Measurements from ENCODE around the gene DNAH12. TPM values are rescaled to one million over a fixed set of nuclear protein-coding genes. Genes with fewer than 3 reads are reported as not detected.

DNAH12 gene
- total and polyA plus RNA-seq, 9 of the 15 experiments (the other 6 are each of a cell fraction or from before 2014, with no cell fraction given): 0.01 to 0.04 (median 0.01) TPM; not detected in 5

DNA sequence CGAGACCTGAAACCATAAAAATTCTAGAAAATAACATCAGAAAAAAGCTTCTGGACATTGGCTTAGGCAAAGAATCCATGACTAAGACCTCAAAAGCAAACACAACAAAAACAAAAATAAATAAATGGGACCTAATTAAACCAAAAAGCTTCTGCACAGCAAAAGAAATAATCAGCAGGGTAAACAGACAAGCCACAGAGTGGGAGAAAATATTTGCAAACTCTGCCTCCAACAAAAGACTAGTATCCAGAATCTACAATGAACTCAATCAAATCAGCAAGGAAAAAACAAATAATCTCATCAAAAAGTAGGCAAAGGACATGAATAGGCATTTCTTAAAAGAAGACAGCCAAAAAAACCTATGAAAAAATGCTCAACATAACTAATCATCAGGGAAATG, 59.6 kb downstream of the DNAH12 start (continued):
- TF ChIP-seq RNF219 (CRISPR knock-in tag; IDR thresholded peaks at IDR 0.05) (no peak), TEAD4 (IDR thresholded peaks at IDR 0.05; ENCODE audit: low read length) (no peak), TEAD4 (CRISPR knock-in tag; IDR thresholded peaks at IDR 0.05; ENCODE audit: borderline replicate concordance) (no peak), SMAD3 (CRISPR knock-in tag; conservative IDR thresholded peaks at IDR 0.05) (no peak), EWSR1 (IDR thresholded peaks at IDR 0.05; ENCODE audit: borderline replicate concordance, low read depth, partially characterized antibody) (no peak), FOXK2 (conservative IDR thresholded peaks at IDR 0.05 in 1 of 2, IDR thresholded peaks at IDR 0.05 in 1 of 2; ENCODE audit: low read depth in 2 of 2) (no peak), ZNF124 (CRISPR knock-in tag; IDR thresholded peaks at IDR 0.05) (no peak), ZSCAN32 (CRISPR knock-in tag; IDR thresholded peaks at IDR 0.05) (no peak), ZNF79 (CRISPR knock-in tag; IDR thresholded peaks at IDR 0.05; ENCODE audit: low read depth) (no peak), CBFA2T2 (conservative IDR thresholded peaks at IDR 0.05) (no peak), ZBED1 (IDR thresholded peaks at IDR 0.05) (no peak), ZNF583 (CRISPR knock-in tag; IDR thresholded peaks at IDR 0.05) (no peak)
- TF ChIP-seq, protein P1, sequence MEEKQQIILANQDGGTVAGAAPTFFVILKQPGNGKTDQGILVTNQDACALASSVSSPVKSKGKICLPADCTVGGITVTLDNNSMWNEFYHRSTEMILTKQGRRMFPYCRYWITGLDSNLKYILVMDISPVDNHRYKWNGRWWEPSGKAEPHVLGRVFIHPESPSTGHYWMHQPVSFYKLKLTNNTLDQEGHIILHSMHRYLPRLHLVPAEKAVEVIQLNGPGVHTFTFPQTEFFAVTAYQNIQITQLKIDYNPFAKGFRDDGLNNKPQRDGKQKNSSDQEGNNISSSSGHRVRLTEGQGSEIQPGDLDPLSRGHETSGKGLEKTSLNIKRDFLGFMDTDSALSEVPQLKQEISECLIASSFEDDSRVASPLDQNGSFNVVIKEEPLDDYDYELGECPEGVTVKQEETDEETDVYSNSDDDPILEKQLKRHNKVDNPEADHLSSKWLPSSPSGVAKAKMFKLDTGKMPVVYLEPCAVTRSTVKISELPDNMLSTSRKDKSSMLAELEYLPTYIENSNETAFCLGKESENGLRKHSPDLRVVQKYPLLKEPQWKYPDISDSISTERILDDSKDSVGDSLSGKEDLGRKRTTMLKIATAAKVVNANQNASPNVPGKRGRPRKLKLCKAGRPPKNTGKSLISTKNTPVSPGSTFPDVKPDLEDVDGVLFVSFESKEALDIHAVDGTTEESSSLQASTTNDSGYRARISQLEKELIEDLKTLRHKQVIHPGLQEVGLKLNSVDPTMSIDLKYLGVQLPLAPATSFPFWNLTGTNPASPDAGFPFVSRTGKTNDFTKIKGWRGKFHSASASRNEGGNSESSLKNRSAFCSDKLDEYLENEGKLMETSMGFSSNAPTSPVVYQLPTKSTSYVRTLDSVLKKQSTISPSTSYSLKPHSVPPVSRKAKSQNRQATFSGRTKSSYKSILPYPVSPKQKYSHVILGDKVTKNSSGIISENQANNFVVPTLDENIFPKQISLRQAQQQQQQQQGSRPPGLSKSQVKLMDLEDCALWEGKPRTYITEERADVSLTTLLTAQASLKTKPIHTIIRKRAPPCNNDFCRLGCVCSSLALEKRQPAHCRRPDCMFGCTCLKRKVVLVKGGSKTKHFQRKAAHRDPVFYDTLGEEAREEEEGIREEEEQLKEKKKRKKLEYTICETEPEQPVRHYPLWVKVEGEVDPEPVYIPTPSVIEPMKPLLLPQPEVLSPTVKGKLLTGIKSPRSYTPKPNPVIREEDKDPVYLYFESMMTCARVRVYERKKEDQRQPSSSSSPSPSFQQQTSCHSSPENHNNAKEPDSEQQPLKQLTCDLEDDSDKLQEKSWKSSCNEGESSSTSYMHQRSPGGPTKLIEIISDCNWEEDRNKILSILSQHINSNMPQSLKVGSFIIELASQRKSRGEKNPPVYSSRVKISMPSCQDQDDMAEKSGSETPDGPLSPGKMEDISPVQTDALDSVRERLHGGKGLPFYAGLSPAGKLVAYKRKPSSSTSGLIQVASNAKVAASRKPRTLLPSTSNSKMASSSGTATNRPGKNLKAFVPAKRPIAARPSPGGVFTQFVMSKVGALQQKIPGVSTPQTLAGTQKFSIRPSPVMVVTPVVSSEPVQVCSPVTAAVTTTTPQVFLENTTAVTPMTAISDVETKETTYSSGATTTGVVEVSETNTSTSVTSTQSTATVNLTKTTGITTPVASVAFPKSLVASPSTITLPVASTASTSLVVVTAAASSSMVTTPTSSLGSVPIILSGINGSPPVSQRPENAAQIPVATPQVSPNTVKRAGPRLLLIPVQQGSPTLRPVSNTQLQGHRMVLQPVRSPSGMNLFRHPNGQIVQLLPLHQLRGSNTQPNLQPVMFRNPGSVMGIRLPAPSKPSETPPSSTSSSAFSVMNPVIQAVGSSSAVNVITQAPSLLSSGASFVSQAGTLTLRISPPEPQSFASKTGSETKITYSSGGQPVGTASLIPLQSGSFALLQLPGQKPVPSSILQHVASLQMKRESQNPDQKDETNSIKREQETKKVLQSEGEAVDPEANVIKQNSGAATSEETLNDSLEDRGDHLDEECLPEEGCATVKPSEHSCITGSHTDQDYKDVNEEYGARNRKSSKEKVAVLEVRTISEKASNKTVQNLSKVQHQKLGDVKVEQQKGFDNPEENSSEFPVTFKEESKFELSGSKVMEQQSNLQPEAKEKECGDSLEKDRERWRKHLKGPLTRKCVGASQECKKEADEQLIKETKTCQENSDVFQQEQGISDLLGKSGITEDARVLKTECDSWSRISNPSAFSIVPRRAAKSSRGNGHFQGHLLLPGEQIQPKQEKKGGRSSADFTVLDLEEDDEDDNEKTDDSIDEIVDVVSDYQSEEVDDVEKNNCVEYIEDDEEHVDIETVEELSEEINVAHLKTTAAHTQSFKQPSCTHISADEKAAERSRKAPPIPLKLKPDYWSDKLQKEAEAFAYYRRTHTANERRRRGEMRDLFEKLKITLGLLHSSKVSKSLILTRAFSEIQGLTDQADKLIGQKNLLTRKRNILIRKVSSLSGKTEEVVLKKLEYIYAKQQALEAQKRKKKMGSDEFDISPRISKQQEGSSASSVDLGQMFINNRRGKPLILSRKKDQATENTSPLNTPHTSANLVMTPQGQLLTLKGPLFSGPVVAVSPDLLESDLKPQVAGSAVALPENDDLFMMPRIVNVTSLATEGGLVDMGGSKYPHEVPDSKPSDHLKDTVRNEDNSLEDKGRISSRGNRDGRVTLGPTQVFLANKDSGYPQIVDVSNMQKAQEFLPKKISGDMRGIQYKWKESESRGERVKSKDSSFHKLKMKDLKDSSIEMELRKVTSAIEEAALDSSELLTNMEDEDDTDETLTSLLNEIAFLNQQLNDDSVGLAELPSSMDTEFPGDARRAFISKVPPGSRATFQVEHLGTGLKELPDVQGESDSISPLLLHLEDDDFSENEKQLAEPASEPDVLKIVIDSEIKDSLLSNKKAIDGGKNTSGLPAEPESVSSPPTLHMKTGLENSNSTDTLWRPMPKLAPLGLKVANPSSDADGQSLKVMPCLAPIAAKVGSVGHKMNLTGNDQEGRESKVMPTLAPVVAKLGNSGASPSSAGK (IDR thresholded peaks at IDR 0.05): no peak
